Stimulated activated CD4-positive, alpha-beta T cell treated with anti-CD3 and anti-CD28 coated beads, Interleukin-1b, Interleukin-23, amount 100 ng/mL, for 4 hours (primary cell): Measurements from ENCODE around the gene NHLRC4.

Experiments used
- DNase-seq, 2 donors: peaks; one replicate each; pipeline ENCODE4 v3.0.0-alpha.2; 2020; ENCODE audit warnings: low read depth in 2 of 2

NHLRC4 gene

GRCh38 chr16:582614-583331 lies 16.0 kb downstream of the NHLRC4 start:
- no peak for DNase-seq

DNA sequence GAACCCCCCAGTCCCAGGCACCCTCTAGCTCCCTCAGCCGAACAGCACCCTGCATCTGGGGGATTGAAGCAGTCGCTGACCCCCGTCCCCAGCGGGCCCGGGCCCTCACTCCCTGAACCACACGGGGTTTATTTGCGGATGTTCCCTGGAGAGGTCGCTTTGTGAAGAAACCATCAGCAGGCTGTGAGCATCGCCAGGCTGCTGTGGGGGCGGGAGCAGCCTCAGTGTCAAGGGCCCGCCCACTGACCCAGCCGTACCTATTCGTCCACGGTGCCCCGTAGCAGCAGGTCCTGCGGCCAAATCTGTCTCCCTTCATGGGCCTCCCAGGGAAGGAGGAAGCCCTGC lies 16.6 kb downstream of the NHLRC4 start:
- DNase-seq: no peak

DNA sequence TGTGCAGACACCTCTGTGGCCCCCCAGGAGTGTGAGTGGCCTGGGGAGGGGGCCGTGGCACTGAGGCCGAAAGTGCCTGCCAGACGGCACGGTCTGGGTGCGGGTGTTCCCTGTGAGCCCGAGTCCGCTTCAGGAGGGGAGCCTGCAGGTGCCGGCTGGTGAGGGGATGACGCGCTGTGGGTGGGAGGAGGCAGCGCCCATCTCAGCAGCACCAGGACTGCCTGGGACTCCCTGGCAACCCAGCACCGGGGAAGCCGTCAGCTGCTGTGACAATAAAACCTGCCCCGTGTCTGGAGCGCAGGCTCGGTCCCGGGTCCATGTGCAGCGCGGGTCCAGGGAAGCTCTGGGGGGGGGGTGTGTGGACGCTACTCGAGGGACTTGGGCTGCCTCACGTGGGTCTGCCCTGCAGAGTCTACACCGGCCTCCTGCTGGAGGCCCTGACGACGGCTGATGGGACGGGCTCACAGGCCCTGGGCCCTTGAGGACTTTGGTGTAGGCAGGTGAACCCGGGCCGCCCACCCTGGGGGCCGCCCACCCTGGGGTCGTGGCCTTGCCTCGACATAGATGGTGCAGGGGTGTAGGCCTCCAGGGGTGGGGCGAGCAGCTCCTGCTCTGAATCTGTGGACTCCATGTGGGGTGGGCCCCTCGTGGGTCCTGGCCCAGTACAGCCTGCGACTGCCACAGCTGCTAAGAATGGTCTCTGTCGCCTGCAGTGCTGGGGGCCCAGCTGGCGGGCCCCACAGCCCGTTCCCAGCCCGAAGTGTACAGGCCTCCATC lies 17.2 kb downstream of the NHLRC4 start:
- DNase-seq: no peak

GRCh38 chr16:585351-585750 lies 18.5 kb downstream of the NHLRC4 start:
- no peak for DNase-seq

- no peak for DNase-seq
Measured at GRCh38 chr16:586047-586644, 19.3 kb downstream of the NHLRC4 start.

GRCh38 chr16:586645-587590 lies 20.1 kb downstream of the NHLRC4 start:
- DNase-seq: no peak

DNA sequence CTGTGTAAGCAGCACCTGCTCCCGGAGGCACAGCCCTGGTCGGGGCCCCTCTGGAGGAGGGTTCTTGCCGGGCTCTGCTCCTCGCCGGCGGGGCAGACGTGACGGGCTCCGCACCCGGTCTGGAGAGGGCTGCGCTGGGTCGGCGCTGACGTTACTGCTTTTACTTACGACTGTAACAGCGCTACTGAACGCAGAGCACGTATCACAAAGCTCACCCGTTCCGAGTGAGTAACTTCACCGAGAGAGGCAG lies 21.8 kb downstream of the NHLRC4 start:
- peak in 1 of 2 donors; percentile 45 for DNase-seq

DNA sequence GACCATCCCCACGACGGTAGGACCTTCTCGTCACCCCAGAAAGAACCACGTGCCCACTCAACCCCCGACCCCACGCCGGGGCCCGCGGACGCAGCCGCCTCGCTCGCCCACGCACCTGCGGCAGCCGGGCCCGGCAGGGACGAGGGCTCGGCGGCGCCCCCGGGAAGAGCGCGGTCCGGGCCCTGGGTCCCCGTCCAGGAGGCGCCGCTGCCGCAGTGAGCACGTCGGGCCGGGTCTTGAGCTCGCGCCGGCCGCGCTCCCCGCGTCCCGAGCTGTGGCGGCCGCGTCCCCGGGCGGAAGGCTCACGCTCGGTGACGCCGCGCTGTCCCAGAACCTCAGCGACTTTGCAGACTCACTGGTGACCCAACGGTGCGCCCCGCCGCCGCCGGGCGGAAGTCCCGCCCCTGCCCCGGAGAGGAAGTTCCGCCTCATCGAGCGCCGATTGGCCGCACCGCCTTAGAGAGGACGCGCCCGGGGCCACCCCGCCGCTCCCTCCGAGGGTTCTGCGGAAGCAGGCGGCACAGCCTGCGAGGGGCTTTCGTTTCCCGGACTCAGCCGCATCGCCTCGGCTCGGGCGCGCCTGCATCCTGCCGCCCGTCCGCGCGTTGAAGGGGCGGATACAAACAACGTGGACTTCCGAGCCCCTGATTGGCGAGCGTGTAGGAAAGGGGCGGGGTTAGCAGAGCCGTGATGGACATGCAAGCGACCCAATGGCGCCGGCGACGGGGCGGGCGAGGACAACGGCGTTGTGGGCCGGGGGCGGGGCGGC lies 22.3 kb downstream of the NHLRC4 start:
- DNase-seq: peak; percentile 97 to 98

GRCh38 chr16:589658-590187 lies 22.9 kb downstream of the NHLRC4 start, which contains the start of gene RAB40C:
Gene RAB40C, plus strand, starts transcription at chr16:590066. Its CDS starts 226 bp downstream, at chr16:590292.
- DNase-seq: peak; percentile 98 to 99

- DNase-seq: no peak
Measured at GRCh38 chr16:590188-590814, 23.5 kb downstream of the NHLRC4 start.

GRCh38 chr16:590815-591200 lies 24.0 kb downstream of the NHLRC4 start:
- no peak for DNase-seq

GRCh38 chr16:591231-591630 lies 24.4 kb downstream of the NHLRC4 start:
- no peak for DNase-seq

DNA sequence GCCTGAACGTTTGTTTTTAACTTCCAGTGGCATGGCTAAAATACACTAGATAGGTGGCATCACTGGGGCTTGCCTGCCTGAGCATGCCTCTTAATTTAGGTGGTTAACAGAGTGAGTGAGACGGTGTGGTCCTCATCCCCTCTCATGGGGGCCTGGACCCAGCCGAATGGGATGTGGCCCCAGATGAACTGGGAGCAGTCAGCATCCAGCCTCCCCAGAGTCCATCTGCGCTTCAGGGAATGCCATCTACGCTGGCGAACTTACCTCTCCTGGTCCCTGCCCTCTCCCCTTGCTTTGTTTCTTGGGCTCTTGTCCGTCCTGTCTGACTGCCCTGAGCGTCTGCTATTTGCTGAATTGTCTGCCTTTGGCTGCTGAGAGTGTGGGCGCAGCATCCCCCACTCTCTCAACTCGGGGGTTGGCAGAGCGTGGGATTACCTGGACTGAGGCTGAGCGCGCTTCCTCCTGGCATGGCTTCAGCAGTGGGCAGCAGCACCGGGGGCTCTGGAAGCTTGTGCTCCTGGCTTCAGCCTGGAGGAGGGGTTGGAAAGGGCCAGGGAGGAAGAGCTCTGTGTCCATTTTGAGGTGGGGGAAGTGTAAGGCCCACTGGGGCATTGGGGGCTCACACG lies 25.2 kb downstream of the NHLRC4 start:
- no peak for DNase-seq

DNA sequence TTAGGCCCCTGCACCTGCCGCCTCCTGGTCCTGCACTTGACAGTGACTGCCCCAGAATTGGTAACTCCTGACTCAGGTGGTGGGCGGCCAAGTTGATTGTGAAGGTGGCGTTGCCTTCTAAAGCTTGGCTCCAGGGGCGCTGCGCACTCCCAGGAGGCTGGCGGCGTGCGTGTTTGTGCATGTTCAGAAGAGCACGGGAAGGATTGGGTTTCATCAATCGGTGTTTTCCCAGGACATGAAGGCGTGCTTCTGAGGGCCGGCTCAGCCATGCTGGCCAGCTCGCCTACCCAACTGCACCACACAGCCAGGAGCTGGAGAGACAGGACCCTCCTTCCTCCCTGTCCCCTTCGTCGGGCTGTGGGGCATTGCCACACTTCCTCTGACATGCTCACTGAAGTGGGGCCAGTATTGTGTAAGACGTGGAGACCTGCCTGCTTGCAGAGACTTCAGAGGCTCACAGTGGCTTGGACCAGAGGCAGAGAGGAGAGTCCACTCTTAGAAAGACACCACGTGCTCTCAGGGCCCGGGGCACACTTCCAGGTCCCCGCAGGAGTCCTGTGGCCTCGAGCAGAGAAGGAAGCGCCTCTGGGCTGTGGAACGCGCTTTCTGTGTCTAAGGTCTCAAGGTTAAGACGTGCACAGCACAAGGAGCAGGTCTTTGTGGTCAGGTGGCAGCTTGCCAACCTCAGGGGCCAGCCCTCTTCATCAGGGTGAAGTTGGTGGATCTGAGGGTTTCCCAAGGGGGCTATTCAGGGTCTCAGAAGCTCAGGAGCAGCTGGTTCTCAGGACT lies 25.9 kb downstream of the NHLRC4 start:
- DNase-seq: no peak

- DNase-seq: no peak
Measured at GRCh38 chr16:593406-593805, 26.6 kb downstream of the NHLRC4 start.

DNA sequence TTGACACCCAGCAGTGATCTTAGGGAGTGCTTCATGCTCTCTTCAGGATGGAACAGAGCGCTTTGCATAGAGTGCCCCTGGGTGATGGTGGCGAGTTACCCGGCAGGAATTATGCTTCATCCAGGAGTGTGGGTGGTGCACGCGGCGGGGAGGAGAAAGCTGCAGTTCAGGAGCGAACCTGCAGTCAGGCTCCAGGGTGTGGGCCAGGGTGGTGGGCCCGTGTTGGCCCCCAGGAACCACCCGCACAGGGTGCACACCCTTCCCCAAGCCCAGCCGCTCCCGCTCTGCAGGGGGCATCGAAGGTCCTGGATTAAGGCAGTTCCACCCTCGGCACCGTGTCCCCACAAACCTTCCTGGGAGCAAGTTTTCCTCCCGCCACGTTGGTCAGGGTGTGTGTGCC lies 27.0 kb downstream of the NHLRC4 start:
- no peak for DNase-seq

DNA sequence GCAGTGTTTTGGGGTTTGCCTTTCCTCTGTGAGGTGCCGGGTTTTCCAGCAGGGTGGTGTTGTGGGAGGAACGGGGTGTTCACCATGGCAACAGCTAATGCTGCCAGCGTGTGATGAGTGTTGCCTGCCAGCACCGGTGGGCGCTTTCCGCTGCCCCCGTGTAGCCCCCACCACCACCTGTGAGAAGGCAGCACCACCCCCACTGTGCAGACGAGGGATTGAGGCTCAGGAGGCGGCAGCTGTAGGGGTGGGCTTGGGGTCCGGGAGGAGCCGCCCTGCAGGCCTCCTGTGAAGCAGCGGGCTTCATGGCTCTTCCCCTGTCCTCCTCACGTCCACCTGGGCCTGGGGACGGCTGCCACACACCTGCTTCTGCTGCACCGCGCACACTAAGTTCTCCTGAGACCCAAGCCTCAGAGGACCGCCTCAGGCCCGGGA lies 28.3 kb downstream of the NHLRC4 start:
- no peak for DNase-seq

DNA sequence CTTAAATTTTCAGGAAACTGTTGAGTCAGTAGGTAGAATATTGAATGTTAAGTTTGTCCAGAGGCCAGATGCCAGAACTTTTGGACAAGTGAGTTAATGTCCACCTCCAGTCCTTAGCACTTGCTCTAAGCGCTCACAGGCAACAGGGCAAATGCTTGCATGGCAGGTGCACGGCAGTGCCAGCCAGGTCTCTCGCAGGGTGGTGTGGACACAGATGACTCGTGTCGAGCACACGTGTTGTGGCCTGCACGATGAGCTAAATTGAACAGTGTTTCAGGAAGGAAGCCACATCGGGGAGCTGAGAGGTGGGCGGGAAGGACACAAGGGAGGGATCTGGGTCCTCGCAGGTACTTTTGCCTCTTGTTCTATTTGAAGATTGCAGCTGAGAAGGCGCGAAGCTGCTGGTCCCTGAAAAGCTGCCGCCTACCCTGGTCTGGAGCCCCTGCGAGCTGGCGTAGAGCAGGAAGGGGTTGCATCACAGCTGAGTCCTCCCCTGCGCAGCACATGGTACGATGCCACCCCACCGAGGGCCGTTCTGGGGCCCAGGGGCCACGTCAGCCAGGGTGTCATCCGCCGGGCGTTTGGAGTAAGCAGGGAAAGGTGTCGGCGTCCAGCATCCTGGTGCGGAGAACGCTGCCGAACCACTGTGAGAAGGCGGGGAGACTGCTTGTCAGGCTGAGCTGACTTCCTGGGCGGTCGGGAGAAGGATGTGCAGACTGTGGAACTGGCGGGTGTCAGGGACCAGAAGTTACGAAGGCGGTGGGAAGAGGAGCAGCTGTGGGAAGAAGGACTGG lies 29.3 kb downstream of the NHLRC4 start:
- DNase-seq: no peak

DNA sequence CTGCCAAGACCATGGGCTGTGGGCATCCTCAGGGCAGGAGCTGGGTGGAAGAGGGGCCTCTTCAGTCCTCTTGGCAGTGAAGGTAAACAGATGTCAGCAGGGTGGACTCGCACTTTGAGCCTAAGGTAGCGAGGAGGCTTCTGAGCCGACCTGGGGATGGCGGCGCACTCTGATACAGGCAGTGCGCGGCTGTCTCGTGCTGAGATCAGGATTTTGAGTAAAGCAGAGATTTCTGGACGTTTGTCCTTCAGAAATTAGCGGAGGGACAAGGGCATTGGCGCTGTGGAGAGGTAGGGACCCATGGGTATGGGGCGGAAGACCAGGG lies 29.9 kb downstream of the NHLRC4 start:
- no peak for DNase-seq
